LNCAP (cell line): Measurements from ENCODE around the gene OGA.

Experiments used
- CTCF ChIP-seq: fragments of 450-650 bp; IDR thresholded peaks from 2 replicates; pipeline ENCODE4 v1.5.1; 2017; ENCODE audit warnings: mild to moderate bottlenecking

Gene OGA

GRCh38 chr10:101779544-101780186 is 38.6 kb downstream of the OGA start:
- peak; percentile 62 for TF ChIP-seq CTCF

GRCh38 chr10:101778781-101779543 is 39.3 kb downstream of the OGA start:
- TF ChIP-seq CTCF: no peak

- TF ChIP-seq CTCF: no peak
These were observed 40.0 kb downstream of the OGA start for GRCh38 chr10:101778151-101778780.

GRCh38 chr10:101777619-101778145 is 40.6 kb downstream of the OGA start:
- no peak for TF ChIP-seq CTCF

- TF ChIP-seq CTCF: no peak
These were observed 42.0 kb downstream of the OGA start for GRCh38 chr10:101776161-101776817.

GRCh38 chr10:101775273-101776160 is 42.7 kb downstream of the OGA start, which contains the start of gene FGF8:
FGF8 (minus strand) TSS chr10:101776114; CDS start chr10:101775900, 214 bp downstream.
- TF ChIP-seq CTCF: no peak
